NCI-H146 treated with DMSO at 0.1 percent for 48 hours (cell line): ENCODE results near the gene PDCD1.

Experiments
- DNase-seq: peaks from one replicate; lab custom pipeline; 2025; ENCODE audit not compliant: unreplicated experiment; lab: John Stamatoyannopoulos, UW

The PDCD1 gene

GRCh38 chr2:241865957-241866789 is 7.5 kb upstream of the PDCD1 start:
- no peak for DNase-seq

- DNase-seq, result no peak
Observed at GRCh38 chr2:241865416-241865956, 6.8 kb upstream of the PDCD1 start.

GRCh38 chr2:241864850-241865213 is 6.1 kb upstream of the PDCD1 start:
- no peak for DNase-seq

GRCh38 chr2:241864168-241864849 is 5.6 kb upstream of the PDCD1 start:
- DNase-seq, result no peak

GRCh38 chr2:241863536-241863954 is 4.9 kb upstream of the PDCD1 start:
- no peak for DNase-seq

GRCh38 chr2:241862775-241863535 is 4.3 kb upstream of the PDCD1 start:
- no peak for DNase-seq

- DNase-seq, result no peak
Observed at GRCh38 chr2:241862093-241862492, 3.4 kb upstream of the PDCD1 start.

GRCh38 chr2:241861264-241861663 is 2.6 kb upstream of the PDCD1 start:
- no peak for DNase-seq

- no peak for DNase-seq
Observed at GRCh38 chr2:241860184-241861078, 1.7 kb upstream of the PDCD1 start.

GRCh38 chr2:241859436-241860183 is 916 bp upstream of the PDCD1 start:
- no peak for DNase-seq

- DNase-seq, result no peak
Observed at GRCh38 chr2:241859017-241859435, 332 bp upstream of the PDCD1 start.

GRCh38 chr2:241857572-241858121 is 1.0 kb downstream of the PDCD1 start:
- DNase-seq, result no peak

GRCh38 chr2:241857041-241857541 is 1.6 kb downstream of the PDCD1 start:
- DNase-seq, result no peak

- DNase-seq, result no peak
Observed at GRCh38 chr2:241855888-241856422, 2.7 kb downstream of the PDCD1 start.

- DNase-seq, result no peak
Observed at GRCh38 chr2:241855245-241855887, 3.3 kb downstream of the PDCD1 start.

GRCh38 chr2:241854342-241855244 is 4.1 kb downstream of the PDCD1 start:
- no peak for DNase-seq

- no peak for DNase-seq
Observed at GRCh38 chr2:241853651-241854341, 4.9 kb downstream of the PDCD1 start.
